Measurements from ENCODE around the gene SPTA1.

SPTA1 gene

DNA sequence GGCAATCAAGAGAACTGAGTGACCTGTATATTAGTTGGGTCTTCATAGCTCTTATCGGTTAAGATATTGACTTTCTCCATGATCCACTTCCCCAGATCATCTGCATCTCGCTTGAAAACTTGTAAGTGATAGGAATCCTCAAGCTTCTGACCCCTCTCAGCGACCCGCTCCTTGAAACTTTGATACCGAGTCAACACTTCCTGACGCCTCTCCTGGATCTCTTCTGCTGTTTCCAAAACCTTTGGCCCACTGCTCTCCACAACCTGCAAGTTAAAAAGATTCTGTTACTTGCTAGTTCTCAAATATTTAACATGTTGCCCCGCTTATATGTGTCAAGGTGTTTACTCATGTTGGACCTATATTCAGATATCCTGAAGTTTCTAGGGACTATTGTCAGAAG, 1.4 kb downstream of the SPTA1 start:
- no peak for DNase-seq (ENCODE audit: low read depth)

GRCh38 chr1:158681606-158682005, 4.9 kb downstream of the SPTA1 start:
- DNase-seq (ENCODE audit: low read depth): no peak

DNA sequence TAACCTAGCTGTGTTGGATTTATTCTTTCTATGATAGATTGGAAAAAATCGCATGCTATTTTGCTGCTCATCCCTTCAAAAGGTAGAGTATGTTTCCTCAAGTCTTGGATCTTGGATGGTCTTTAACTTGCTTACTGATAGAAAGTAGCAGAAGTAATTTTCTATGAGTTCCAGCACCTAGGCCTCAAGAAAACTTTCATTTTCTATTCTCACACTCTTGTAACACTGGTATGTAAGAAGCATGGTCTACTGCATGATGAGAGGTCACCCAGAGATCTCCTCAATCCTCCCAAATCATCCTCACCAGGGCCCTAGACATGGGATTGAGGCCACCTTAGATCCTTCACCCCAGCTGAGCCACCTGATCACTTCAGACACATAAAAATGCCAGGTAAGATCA, 7.2 kb downstream of the SPTA1 start:
- DNase-seq (ENCODE audit: low read depth): no peak

- no peak for DNase-seq (ENCODE audit: low read depth)
Observed at GRCh38 chr1:158675563-158676323, 10.8 kb downstream of the SPTA1 start.

DNA sequence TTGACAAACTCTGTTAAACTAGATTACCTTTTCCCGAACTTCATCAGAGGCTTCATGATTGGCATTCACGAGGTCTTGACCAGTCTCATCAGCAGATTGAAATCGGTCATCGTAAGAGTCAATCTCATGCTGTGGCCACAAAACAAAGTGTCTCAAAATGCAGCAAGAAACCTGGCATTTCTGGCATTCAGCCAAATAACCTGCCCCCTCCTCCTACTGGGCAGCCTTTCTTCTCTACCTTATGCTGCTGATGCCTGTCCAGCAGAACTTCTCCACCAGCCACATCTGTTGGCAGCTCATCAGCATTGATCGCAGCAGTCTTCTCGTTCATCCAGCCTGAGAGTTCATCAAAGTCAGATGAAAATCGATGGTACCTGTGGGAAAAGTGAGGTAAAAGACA, 12.2 kb downstream of the SPTA1 start:
- DNase-seq (ENCODE audit: low read depth): no peak

DNA sequence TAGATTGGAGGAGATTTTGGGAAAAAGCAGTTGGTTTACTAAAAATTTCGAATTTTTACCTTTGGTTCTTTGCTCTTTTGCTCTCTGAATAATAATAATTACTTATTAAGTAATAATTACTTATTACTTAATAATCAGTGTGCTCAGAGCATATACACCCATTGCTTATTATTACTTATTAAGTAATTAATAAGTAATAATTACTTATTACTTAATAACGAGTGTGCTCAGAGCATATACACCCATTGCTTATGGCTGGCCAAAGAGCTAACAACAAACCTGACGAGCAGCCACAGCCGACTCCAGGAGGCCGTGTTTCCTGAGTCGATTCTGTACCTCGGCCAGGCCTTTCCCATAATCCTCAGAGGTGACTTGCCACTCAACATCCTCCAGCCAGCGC, 20.5 kb downstream of the SPTA1 start:
- DNase-seq (ENCODE audit: low read depth): no peak

- no peak for DNase-seq (ENCODE audit: low read depth)
Observed at GRCh38 chr1:158654571-158654970, 31.9 kb downstream of the SPTA1 start.

- DNase-seq (ENCODE audit: low read depth): no peak
Observed at GRCh38 chr1:158654086-158654485, 32.4 kb downstream of the SPTA1 start.

DNA sequence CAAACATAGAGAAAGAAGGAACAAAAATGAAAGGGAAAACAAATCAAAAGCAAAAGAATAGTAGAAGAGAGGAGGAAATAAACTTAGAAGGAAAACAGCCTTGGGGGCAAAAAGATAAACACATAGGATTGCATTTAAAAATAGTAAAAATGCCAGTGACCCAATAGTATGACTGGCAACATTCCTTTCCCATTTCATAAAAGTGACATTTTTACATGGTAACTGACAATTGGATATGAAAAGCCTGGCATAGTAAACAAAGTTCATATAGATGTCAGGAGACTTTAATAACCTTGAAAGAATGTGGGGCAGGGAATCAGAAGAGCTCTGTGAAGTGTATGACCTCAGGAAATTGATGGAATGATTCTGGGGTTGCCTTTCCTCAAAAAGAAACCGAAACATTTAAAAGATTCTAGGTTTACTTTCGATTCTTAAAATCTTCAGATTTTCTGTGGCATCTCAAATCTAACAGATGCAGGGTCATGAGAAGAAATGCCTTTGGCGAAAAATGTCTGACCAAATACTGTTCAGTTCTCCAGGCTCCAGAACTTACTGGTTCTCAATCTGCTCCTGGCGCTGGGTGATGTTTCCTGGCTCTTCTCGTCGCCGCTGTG, 33.7 kb downstream of the SPTA1 start:
- no peak for DNase-seq (ENCODE audit: low read depth)

- no peak for DNase-seq (ENCODE audit: low read depth)
Observed at GRCh38 chr1:158649052-158649451, 37.5 kb downstream of the SPTA1 start.

GRCh38 chr1:158646465-158646864, 40.0 kb downstream of the SPTA1 start:
- DNase-seq (ENCODE audit: low read depth): no peak

- DNase-seq (ENCODE audit: low read depth): no peak
Observed at GRCh38 chr1:158644449-158644848, 42.1 kb downstream of the SPTA1 start.

- no peak for DNase-seq (ENCODE audit: low read depth)
Observed at GRCh38 chr1:158638904-158639303, 47.6 kb downstream of the SPTA1 start.

DNA sequence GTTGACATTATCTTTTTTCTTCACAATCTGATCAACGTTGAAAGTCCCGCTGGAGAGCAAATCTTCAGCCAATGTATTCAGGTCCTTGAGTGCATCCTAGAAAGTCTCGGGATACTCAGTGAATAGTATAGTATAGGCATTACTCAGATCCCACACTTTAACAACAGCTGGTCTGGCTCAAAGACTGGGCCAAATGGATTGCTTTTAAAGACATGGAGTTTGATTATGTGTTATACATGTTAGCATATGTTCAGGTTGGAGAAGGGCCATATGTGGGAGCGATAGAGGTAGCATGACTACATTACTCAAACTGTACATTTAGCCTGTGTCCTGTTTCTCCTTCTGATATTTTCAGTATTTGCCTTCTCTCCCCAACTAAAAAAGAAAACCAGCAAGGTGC, 48.4 kb downstream of the SPTA1 start:
- DNase-seq (ENCODE audit: low read depth): no peak

- DNase-seq (ENCODE audit: low read depth): no peak
Observed at GRCh38 chr1:158613764-158614163, 72.8 kb downstream of the SPTA1 start.

- DNase-seq (ENCODE audit: low read depth): no peak
Observed at GRCh38 chr1:158611916-158612315, 74.6 kb downstream of the SPTA1 start.

GRCh38 chr1:158607296-158607695, 79.2 kb downstream of the SPTA1 start:
- DNase-seq (ENCODE audit: low read depth): no peak

- no peak for DNase-seq (ENCODE audit: low read depth)
Observed at GRCh38 chr1:158604968-158605367, 81.5 kb downstream of the SPTA1 start, which contains the start of gene OR10Z1. TSS of gene OR10Z1 (plus strand) at chr1:158605268. CDS start at chr1:158606439, 1,171 bp downstream.

DNA sequence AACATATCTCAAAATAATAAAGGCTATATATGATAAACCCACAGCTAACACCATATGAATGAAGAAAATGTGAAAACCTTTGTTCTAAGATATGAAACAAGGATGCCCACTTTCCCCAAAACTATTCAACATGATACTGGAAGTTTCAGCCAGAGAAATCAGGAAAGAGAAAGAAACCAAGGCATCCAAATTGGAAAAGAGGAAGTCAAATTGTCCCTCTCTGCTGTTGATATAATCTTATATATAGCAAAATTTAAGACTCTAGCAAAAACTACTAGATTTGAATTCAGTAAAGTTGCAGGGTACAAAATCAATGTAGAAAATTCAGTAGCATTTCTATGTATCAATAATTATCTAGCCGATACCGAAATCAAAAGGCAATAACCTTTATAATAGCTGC, 85.8 kb downstream of the SPTA1 start:
- DNase-seq (ENCODE audit: low read depth): no peak

- DNase-seq (ENCODE audit: low read depth): no peak
Observed at GRCh38 chr1:158586942-158587341, 99.6 kb downstream of the SPTA1 start.

- no peak for DNase-seq (ENCODE audit: low read depth)
Observed at GRCh38 chr1:158583962-158584361, 102.6 kb downstream of the SPTA1 start.

DNA sequence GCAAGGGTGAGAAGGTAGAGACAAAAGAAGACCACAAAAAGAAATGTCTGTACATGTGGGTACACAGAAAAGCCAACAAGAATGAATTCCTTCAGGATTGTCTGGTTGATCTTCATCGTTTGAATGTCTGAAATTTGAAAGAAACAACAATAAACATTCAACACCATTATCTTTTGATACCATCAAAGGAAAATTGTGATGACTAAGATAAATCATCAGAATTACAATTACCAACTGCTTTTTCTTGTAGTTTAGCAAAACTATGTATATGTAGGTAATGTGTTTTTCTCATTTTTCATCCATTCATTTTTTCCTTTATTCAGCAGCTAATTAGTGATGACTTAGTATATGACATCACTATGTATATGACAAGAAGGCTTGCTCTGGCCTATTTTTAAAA, 106.8 kb downstream of the SPTA1 start, which contains the start of gene OR10X1:
TSS of gene OR10X1 (minus strand) at position 167 of the 400 bp plus-strand sequence. CDS start at position 167, 0 bp downstream.
- no peak for DNase-seq (ENCODE audit: low read depth)

DNA sequence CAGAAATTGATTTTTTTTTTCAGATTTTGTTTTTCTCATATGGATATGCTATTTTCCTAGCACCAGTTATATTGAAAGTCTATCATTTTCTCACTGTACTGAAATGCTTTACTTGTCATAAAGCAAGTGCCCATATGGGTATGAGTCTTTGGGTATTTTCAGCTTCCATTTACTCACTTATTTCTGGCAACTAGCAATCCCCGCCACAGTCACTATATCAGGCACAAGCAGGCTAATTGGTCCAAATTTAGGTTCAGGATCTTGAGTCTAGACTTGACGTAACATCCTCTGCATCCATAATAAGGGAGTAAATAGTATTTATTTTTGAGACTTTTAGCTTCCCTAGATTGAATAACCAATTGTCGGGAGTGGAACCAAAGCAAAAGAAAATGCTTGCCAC, 109.0 kb downstream of the SPTA1 start:
- DNase-seq (ENCODE audit: low read depth): no peak

- no peak for DNase-seq (ENCODE audit: low read depth)
Observed at GRCh38 chr1:158572226-158572625, 114.3 kb downstream of the SPTA1 start.

Data from T follicular helper cell (primary cell).